Measurements from ENCODE around the gene TTLL10. TPM values are rescaled to one million over a fixed set of nuclear protein-coding genes. Genes with fewer than 3 reads are reported as not detected.

The TTLL10 gene
- total and polyA plus RNA-seq, 4 donors: not detected

DNA sequence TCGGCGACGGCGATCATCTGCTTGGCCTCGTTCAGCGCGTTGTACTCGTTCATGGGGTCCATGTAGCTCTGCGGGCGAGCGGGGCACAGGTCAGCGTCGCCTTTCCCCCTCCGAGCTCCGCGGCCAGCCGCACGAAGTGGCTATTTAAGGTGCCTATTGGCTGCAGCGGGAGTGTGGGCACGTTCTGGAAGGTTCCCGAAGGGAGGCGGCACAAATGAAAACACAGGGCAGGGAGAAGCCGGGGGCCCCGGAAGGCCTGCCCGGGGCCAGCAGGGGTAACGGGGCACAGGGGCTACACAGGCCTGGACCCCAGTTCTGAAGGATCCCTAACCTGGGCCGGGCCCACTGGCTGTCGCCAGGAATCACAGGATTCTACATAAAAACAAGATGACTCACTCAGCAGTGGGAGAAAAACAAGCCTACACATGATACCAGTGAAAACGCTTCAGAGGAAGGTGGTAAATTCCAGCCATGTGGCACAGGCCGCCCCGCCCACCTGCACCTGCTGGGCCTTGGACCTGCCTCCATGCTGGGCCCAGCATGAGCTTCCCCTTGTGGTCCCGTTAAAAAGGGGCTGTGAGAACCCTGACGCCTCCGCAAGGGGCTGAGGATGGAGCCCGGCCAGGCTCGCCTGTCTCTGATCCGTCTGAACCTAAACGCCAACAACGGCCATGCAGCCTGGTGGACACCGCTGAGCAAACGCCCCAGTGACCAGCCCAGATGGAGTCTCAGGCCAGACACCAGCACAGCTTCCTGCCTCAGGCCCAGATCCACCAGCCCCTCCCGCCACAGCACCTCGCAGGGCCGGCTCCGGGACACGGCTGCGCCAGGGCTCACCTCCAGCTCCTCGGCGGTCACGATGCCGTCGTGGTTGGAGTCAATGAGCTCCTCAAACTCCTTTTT, 44.2 kb downstream of the TTLL10 start:
- Histone ChIP-seq H3K4me3 (ENCODE audit: low read depth in 1 of 3, low read length in 3 of 3) (no peak overlapping the region), H3K27me3 (ENCODE audit: control insufficient read depth in 4 of 4, insufficient read depth in 4 of 4, low read length in 3 of 4) (no peaks in the 10 kb centered on the region), H3K27ac (ENCODE audit: low read depth in 1 of 2, low read length in 2 of 2) (no peak overlapping the region), H3K36me3 (ENCODE audit: control insufficient read depth in 4 of 4, insufficient read depth in 3 of 4, low read depth in 1 of 4, low read length in 3 of 4) (peaks cover 17 to 60% (median 27%) of the 10 kb centered on the region in 4 donors), H3K9ac (ENCODE audit: low read depth in 1 of 2, low read length in 2 of 2) (no peak overlapping the region), H3K9me3 (ENCODE audit: control insufficient read depth in 4 of 4, low read length in 3 of 4) (no peaks in the 10 kb centered on the region), H3K4me1 (ENCODE audit: control insufficient read depth in 4 of 4, insufficient read depth in 4 of 4, low read length in 3 of 4) (peaks cover 0 to 8% (median 0%) of the 10 kb centered on the region in 4 donors)
- no peak for DNase-seq (ENCODE audit: low spot score)
- WGBS: 95% methylated on average over 52 of the region's 52 CpGs
- no peak for TF ChIP-seq JUND (IDR thresholded peaks at IDR 0.05)
- no peak for TF ChIP-seq EGR1 (IDR thresholded peaks at IDR 0.05; ENCODE audit: low read depth in 2 of 2)
- no peak for TF ChIP-seq RAD21 (IDR thresholded peaks at IDR 0.05)
- TF ChIP-seq RXRA (IDR thresholded peaks at IDR 0.05): no peak
- TF ChIP-seq, protein P1, sequence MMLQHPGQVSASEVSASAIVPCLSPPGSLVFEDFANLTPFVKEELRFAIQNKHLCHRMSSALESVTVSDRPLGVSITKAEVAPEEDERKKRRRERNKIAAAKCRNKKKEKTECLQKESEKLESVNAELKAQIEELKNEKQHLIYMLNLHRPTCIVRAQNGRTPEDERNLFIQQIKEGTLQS (IDR thresholded peaks at IDR 0.05): no peak
- TF ChIP-seq HNF4G (IDR thresholded peaks at IDR 0.05): no peak
- no peak for TF ChIP-seq FOXA1 (IDR thresholded peaks at IDR 0.05)
- no peak for TF ChIP-seq NR2F2 (IDR thresholded peaks at IDR 0.05)
- TF ChIP-seq, protein P2, sequence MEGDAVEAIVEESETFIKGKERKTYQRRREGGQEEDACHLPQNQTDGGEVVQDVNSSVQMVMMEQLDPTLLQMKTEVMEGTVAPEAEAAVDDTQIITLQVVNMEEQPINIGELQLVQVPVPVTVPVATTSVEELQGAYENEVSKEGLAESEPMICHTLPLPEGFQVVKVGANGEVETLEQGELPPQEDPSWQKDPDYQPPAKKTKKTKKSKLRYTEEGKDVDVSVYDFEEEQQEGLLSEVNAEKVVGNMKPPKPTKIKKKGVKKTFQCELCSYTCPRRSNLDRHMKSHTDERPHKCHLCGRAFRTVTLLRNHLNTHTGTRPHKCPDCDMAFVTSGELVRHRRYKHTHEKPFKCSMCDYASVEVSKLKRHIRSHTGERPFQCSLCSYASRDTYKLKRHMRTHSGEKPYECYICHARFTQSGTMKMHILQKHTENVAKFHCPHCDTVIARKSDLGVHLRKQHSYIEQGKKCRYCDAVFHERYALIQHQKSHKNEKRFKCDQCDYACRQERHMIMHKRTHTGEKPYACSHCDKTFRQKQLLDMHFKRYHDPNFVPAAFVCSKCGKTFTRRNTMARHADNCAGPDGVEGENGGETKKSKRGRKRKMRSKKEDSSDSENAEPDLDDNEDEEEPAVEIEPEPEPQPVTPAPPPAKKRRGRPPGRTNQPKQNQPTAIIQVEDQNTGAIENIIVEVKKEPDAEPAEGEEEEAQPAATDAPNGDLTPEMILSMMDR (IDR thresholded peaks at IDR 0.05; ENCODE audit: low read depth, low read length, missing input control): no peak
- TF ChIP-seq, protein P3, sequence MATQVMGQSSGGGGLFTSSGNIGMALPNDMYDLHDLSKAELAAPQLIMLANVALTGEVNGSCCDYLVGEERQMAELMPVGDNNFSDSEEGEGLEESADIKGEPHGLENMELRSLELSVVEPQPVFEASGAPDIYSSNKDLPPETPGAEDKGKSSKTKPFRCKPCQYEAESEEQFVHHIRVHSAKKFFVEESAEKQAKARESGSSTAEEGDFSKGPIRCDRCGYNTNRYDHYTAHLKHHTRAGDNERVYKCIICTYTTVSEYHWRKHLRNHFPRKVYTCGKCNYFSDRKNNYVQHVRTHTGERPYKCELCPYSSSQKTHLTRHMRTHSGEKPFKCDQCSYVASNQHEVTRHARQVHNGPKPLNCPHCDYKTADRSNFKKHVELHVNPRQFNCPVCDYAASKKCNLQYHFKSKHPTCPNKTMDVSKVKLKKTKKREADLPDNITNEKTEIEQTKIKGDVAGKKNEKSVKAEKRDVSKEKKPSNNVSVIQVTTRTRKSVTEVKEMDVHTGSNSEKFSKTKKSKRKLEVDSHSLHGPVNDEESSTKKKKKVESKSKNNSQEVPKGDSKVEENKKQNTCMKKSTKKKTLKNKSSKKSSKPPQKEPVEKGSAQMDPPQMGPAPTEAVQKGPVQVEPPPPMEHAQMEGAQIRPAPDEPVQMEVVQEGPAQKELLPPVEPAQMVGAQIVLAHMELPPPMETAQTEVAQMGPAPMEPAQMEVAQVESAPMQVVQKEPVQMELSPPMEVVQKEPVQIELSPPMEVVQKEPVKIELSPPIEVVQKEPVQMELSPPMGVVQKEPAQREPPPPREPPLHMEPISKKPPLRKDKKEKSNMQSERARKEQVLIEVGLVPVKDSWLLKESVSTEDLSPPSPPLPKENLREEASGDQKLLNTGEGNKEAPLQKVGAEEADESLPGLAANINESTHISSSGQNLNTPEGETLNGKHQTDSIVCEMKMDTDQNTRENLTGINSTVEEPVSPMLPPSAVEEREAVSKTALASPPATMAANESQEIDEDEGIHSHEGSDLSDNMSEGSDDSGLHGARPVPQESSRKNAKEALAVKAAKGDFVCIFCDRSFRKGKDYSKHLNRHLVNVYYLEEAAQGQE (IDR thresholded peaks at IDR 0.05): no peak

DNA sequence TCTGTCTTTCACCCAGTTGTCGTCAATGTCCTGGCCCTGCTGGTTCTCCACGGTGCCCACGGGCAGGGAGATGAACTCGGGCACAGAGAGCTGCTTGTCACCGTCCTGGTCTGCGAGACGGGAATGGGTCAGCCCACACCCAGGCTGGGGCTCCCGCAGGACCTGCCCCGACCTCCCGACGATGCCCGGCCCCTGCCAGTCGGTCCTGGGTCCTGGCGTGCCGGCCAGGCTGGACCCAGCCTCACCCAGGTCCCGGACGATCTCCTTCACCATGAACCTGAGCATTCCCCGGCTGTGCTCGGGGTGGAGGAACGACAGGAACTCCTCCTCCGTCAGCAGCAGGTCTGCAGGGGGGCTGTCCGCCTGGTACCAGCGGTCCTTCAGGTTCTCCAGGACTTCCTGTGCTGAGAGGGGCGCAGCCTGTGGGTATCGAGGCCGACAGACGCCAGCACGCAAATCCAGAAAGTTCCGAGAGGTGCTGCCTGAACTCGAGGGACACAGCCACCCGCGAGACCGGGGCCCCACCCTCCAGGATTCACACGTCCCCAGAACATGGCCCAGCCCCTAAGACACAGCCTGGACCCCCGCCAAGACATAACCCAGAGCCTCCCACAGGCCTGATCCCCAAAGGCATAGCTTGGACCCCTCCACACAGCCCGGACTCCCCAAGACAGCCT, 45.0 kb downstream of the TTLL10 start:
- no peaks in the 10 kb centered on the region for H3K27me3 ChIP-seq (ENCODE audit: control insufficient read depth in 4 of 4, insufficient read depth in 4 of 4, low read length in 3 of 4)
- no peak overlapping the region for H3K27ac ChIP-seq (ENCODE audit: low read depth in 1 of 2, low read length in 2 of 2)
- peaks cover 21 to 67% (median 31%) of the 10 kb centered on the region in 4 donors for H3K36me3 ChIP-seq (ENCODE audit: control insufficient read depth in 4 of 4, insufficient read depth in 3 of 4, low read depth in 1 of 4, low read length in 3 of 4)
- 97% methylated on average over 36 of the region's 36 CpGs for WGBS
- no peaks in the 10 kb centered on the region for H3K9me3 ChIP-seq (ENCODE audit: control insufficient read depth in 4 of 4, low read length in 3 of 4)
- peaks cover 0 to 5% (median 0%) of the 10 kb centered on the region in 4 donors for H3K4me1 ChIP-seq (ENCODE audit: control insufficient read depth in 4 of 4, insufficient read depth in 4 of 4, low read length in 3 of 4)
- no peak overlapping the region for H3K9ac ChIP-seq (ENCODE audit: low read depth in 1 of 2, low read length in 2 of 2)
- no peak for DNase-seq (ENCODE audit: low spot score)
- H3K4me3 ChIP-seq (ENCODE audit: low read depth in 1 of 3, low read length in 3 of 3): no peak overlapping the region
- no peak for TF ChIP-seq FOXA1 (IDR thresholded peaks at IDR 0.05)
- TF ChIP-seq HNF4A (conservative IDR thresholded peaks at IDR 0.05): no peak
- no peak for TF ChIP-seq GABPA (IDR thresholded peaks at IDR 0.05 in 1 of 2, conservative IDR thresholded peaks at IDR 0.05 in 1 of 2)
- TF ChIP-seq EGR1 (IDR thresholded peaks at IDR 0.05; ENCODE audit: low read depth in 2 of 2): no peak
- TF ChIP-seq, protein P3 (IDR thresholded peaks at IDR 0.05): no peak
- TF ChIP-seq HNF4G (IDR thresholded peaks at IDR 0.05): no peak
- TF ChIP-seq YY1 (IDR thresholded peaks at IDR 0.05): no peak
- TF ChIP-seq, protein P4, sequence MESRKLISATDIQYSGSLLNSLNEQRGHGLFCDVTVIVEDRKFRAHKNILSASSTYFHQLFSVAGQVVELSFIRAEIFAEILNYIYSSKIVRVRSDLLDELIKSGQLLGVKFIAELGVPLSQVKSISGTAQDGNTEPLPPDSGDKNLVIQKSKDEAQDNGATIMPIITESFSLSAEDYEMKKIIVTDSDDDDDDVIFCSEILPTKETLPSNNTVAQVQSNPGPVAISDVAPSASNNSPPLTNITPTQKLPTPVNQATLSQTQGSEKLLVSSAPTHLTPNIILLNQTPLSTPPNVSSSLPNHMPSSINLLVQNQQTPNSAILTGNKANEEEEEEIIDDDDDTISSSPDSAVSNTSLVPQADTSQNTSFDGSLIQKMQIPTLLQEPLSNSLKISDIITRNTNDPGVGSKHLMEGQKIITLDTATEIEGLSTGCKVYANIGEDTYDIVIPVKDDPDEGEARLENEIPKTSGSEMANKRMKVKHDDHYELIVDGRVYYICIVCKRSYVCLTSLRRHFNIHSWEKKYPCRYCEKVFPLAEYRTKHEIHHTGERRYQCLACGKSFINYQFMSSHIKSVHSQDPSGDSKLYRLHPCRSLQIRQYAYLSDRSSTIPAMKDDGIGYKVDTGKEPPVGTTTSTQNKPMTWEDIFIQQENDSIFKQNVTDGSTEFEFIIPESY (IDR thresholded peaks at IDR 0.05): no peak
- TF ChIP-seq FOXA2 (IDR thresholded peaks at IDR 0.05): no peak
- no peak for TF ChIP-seq SP1 (IDR thresholded peaks at IDR 0.05)
- TF ChIP-seq NR2F2 (IDR thresholded peaks at IDR 0.05): no peak

Data from liver (tissue), 9 donors.